Stimulated activated memory B cell treated with anti-CD40 and anti-IgM and Interleukin-4, amounts not matched to agents 10 μg/mL and 1 μg/mL and 100 μg/mL, for 72 hours (primary cell): ENCODE results near the gene CACFD1.

Source experiments
- ATAC-seq: fragments of 150-1000 bp; cut with Tn5 transposase; 2 replicates; pipeline ENCODE4 v1.10.0; 2021
- H3K27ac Mint-ChIP-seq: one replicate; pipeline ENCODE4 v1.8.0; 2022; ENCODE audit warnings: mild to moderate bottlenecking, mixed read lengths
- H3K27me3 Mint-ChIP-seq: one replicate; pipeline ENCODE4 v1.8.0; 2022; ENCODE audit warnings: mixed read lengths
- H3K36me3 Mint-ChIP-seq: one replicate; pipeline ENCODE4 v1.8.0; 2022; ENCODE audit warnings: mixed read lengths
- H3K4me1 Mint-ChIP-seq: one replicate; pipeline ENCODE4 v1.8.0; 2022; ENCODE audit warnings: mixed read lengths
- H3K4me3 Mint-ChIP-seq: one replicate; pipeline ENCODE4 v1.8.0; 2022; ENCODE audit warnings: mild to moderate bottlenecking, moderate library complexity, mixed read lengths
- H3K9me3 Mint-ChIP-seq: one replicate; pipeline ENCODE4 v1.8.0; 2022; ENCODE audit warnings: mixed read lengths

CACFD1 gene

GRCh38 chr9:133507246-133507965 lies 47.6 kb downstream of the CACFD1 start:
- H3K9me3 Mint-ChIP-seq = peaks cover 8% of the 10 kb centered on the region
- H3K27me3 Mint-ChIP-seq = peaks cover 42% of the 10 kb centered on the region
- H3K36me3 Mint-ChIP-seq = peaks cover 3% of the 10 kb centered on the region
- no peaks in the 10 kb centered on the region for H3K4me1 Mint-ChIP-seq
- no peak overlapping the region for H3K27ac Mint-ChIP-seq
- no peak overlapping the region for H3K4me3 Mint-ChIP-seq
- no peak for ATAC-seq

- Mint-ChIP-seq H3K36me3 (no peaks in the 10 kb centered on the region), H3K9me3 (peaks cover 4% of the 10 kb centered on the region), H3K27ac (no peak overlapping the region), H3K4me1 (no peaks in the 10 kb centered on the region), H3K27me3 (peaks cover 40% of the 10 kb centered on the region), H3K4me3 (no peak overlapping the region)
- no peak for ATAC-seq
Observed at GRCh38 chr9:133508046-133508445, 48.3 kb downstream of the CACFD1 start.

- no peaks in the 10 kb centered on the region for H3K9me3 Mint-ChIP-seq
- no peak overlapping the region for H3K4me3 Mint-ChIP-seq
- no peaks in the 10 kb centered on the region for H3K4me1 Mint-ChIP-seq
- H3K27ac Mint-ChIP-seq = no peak overlapping the region
- H3K27me3 Mint-ChIP-seq = peaks cover 26% of the 10 kb centered on the region
- no peaks in the 10 kb centered on the region for H3K36me3 Mint-ChIP-seq
- ATAC-seq = no peak
Observed at GRCh38 chr9:133509179-133510083, 49.7 kb downstream of the CACFD1 start.

- no peaks in the 10 kb centered on the region for H3K9me3 Mint-ChIP-seq
- H3K4me3 Mint-ChIP-seq = no peak overlapping the region
- H3K36me3 Mint-ChIP-seq = no peaks in the 10 kb centered on the region
- no peak overlapping the region for H3K27ac Mint-ChIP-seq
- peaks cover 16% of the 10 kb centered on the region for H3K27me3 Mint-ChIP-seq
- no peaks in the 10 kb centered on the region for H3K4me1 Mint-ChIP-seq
- no peak for ATAC-seq
Observed at GRCh38 chr9:133510926-133511505, 51.2 kb downstream of the CACFD1 start.

- no peaks in the 10 kb centered on the region for H3K9me3 Mint-ChIP-seq
- H3K4me1 Mint-ChIP-seq = no peaks in the 10 kb centered on the region
- H3K4me3 Mint-ChIP-seq = no peak overlapping the region
- no peak for ATAC-seq
- no peaks in the 10 kb centered on the region for H3K36me3 Mint-ChIP-seq
- no peak overlapping the region for H3K27ac Mint-ChIP-seq
- peaks cover 16% of the 10 kb centered on the region for H3K27me3 Mint-ChIP-seq
Observed at GRCh38 chr9:133511607-133512006, 51.8 kb downstream of the CACFD1 start.

- Mint-ChIP-seq H3K27me3 (peaks cover 17% of the 10 kb centered on the region), H3K9me3 (no peaks in the 10 kb centered on the region), H3K36me3 (no peaks in the 10 kb centered on the region), H3K4me1 (no peaks in the 10 kb centered on the region), H3K4me3 (no peak overlapping the region), H3K27ac (no peak overlapping the region)
- no peak for ATAC-seq
Observed at GRCh38 chr9:133512253-133513213, 52.8 kb downstream of the CACFD1 start.

GRCh38 chr9:133513214-133514100 lies 53.7 kb downstream of the CACFD1 start:
- H3K9me3 Mint-ChIP-seq = no peaks in the 10 kb centered on the region
- H3K27me3 Mint-ChIP-seq = peaks cover 18% of the 10 kb centered on the region
- no peak for ATAC-seq
- H3K36me3 Mint-ChIP-seq = no peaks in the 10 kb centered on the region
- no peak overlapping the region for H3K4me3 Mint-ChIP-seq
- H3K4me1 Mint-ChIP-seq = no peaks in the 10 kb centered on the region
- H3K27ac Mint-ChIP-seq = no peak overlapping the region

GRCh38 chr9:133514460-133515239 lies 54.9 kb downstream of the CACFD1 start:
- no peaks in the 10 kb centered on the region for H3K9me3 Mint-ChIP-seq
- ATAC-seq = no peak
- H3K27me3 Mint-ChIP-seq = peaks cover 22% of the 10 kb centered on the region
- no peaks in the 10 kb centered on the region for H3K36me3 Mint-ChIP-seq
- H3K4me1 Mint-ChIP-seq = no peaks in the 10 kb centered on the region
- H3K4me3 Mint-ChIP-seq = no peak overlapping the region
- no peak overlapping the region for H3K27ac Mint-ChIP-seq

- Mint-ChIP-seq H3K27me3 (peaks cover 22% of the 10 kb centered on the region), H3K36me3 (no peaks in the 10 kb centered on the region), H3K4me3 (no peak overlapping the region), H3K4me1 (no peaks in the 10 kb centered on the region), H3K9me3 (no peaks in the 10 kb centered on the region), H3K27ac (no peak overlapping the region)
- no peak for ATAC-seq
Observed at GRCh38 chr9:133515240-133515610, 55.4 kb downstream of the CACFD1 start.

- H3K4me1 Mint-ChIP-seq = no peaks in the 10 kb centered on the region
- peaks cover 22% of the 10 kb centered on the region for H3K27me3 Mint-ChIP-seq
- no peak for ATAC-seq
- H3K36me3 Mint-ChIP-seq = no peaks in the 10 kb centered on the region
- H3K27ac Mint-ChIP-seq = no peak overlapping the region
- H3K9me3 Mint-ChIP-seq = no peaks in the 10 kb centered on the region
- no peak overlapping the region for H3K4me3 Mint-ChIP-seq
Observed at GRCh38 chr9:133515615-133516255, 56.0 kb downstream of the CACFD1 start.

- Mint-ChIP-seq H3K4me1 (no peaks in the 10 kb centered on the region), H3K27me3 (peaks cover 22% of the 10 kb centered on the region), H3K36me3 (no peaks in the 10 kb centered on the region), H3K4me3 (no peak overlapping the region), H3K9me3 (no peaks in the 10 kb centered on the region), H3K27ac (no peak overlapping the region)
- ATAC-seq = no peak
Observed at GRCh38 chr9:133516256-133516960, 56.6 kb downstream of the CACFD1 start.

- H3K4me3 Mint-ChIP-seq = no peak overlapping the region
- H3K27ac Mint-ChIP-seq = no peak overlapping the region
- H3K4me1 Mint-ChIP-seq = no peaks in the 10 kb centered on the region
- no peak for ATAC-seq
- H3K36me3 Mint-ChIP-seq = no peaks in the 10 kb centered on the region
- H3K9me3 Mint-ChIP-seq = no peaks in the 10 kb centered on the region
- peaks cover 22% of the 10 kb centered on the region for H3K27me3 Mint-ChIP-seq
Observed at GRCh38 chr9:133516961-133517350, 57.2 kb downstream of the CACFD1 start.
